ENCODE data around the gene IGSF23. TPM values are rescaled to one million over a fixed set of nuclear protein-coding genes. Genes with fewer than 3 reads are reported as not detected.
A peak's percentile ranks its signal among the peaks of the same experiment; 100 is the strongest.

Gene IGSF23
- polyA plus RNA-seq, 3 donors: 0.23 to 0.46 (median 0.44) TPM

DNA sequence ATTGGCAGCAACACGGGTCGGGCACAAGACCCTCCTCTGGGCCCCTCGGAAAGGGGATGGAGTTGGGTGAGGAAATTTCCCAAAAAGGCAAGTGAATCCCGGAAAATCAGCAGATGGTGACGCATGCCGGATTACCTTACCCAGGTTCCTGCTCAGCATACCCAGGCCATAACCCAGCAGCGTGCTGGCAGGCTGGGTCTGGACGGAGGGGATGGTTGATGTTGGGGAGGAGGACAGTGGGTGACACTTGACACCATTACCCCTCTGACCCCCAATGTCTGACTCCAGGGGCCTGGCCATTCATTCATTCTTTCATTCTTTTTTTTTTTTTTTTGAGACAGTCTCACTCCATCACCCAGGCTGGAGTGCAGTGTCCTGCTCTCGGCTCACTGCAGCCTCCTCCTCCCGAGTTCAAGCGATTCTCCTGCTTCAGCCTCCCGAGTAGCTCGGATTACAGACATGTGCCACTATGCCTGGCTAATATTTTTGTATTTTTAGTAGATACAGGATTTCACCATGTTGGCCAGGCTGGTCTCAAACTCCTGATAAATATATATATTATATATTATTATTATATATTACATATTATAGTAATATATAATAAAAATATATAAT, 31.1 kb downstream of the IGSF23 start:
- Histone ChIP-seq H3K9me3 (replicated peaks in 1 of 2; ENCODE audit: control insufficient read depth in 1 of 2, insufficient read depth in 1 of 2, low read length in 2 of 2) (no peaks in the 10 kb centered on the region), H3K27ac (ENCODE audit: low read depth in 1 of 2, low read length in 2 of 2) (peak overlapping the region in 1 of 2 donors; percentile 65), H3K4me3 (replicated peaks in 1 of 3; ENCODE audit: low read depth in 2 of 3, low read length in 3 of 3) (peak overlapping the region; percentile 65 to 78 (median 67)), H3K4me2 (replicated peaks; ENCODE audit: extremely low read depth, low read length, poor library complexity, severe bottlenecking) (peak overlapping the region; percentile 94), H4K20me1 (ENCODE audit: insufficient read depth, low read length) (peaks cover 30% of the 10 kb centered on the region), H3K9ac (ENCODE audit: insufficient read depth, low read length, poor library complexity, severe bottlenecking) (peak overlapping the region; percentile 81), H3K4me1 (ENCODE audit: control insufficient read depth in 1 of 2, insufficient read depth in 2 of 2, low read length in 2 of 2) (peaks cover 10 to 15% of the 10 kb centered on the region in 2 donors), H3K79me2 (ENCODE audit: insufficient read depth, low read length) (peaks cover 6% of the 10 kb centered on the region), H3K36me3 (replicated peaks in 1 of 2; ENCODE audit: control insufficient read depth in 1 of 2, insufficient read depth in 2 of 2, low read length in 2 of 2) (peaks cover 14 to 18% of the 10 kb centered on the region in 2 donors), H3K27me3 (ENCODE audit: control insufficient read depth in 2 of 2, insufficient read depth in 2 of 2, low read length in 2 of 2) (no peaks in the 10 kb centered on the region), H2AFZ (ENCODE audit: insufficient read depth, low read depth, low read length, poor library complexity, severe bottlenecking) (peak overlapping the region; percentile 91)
- Mint-ChIP-seq H3K4me3 (peak overlapping the region; percentile 91 to 95), H3K9me3 (no peaks in the 10 kb centered on the region), H3K36me3 (peaks cover 23 to 33% of the 10 kb centered on the region in 2 donors), H3K27ac (peak overlapping the region; percentile 42 to 85 (median 71)), H3K4me1 (peaks cover 23% of the 10 kb centered on the region), H3K27me3 (ENCODE audit: low read depth in 3 of 3) (peaks cover 3 to 10% (median 6%) of the 10 kb centered on the region in 3 donors)
- intact Hi-C loops (cut with micrococcal nuclease): no loop called here
- 0% methylated on average over 4 of the region's 13 CpGs for WGBS (ENCODE audit: insufficient coverage)
- peak in 1 of 3 donors; percentile 43 for DNase-seq
- TF ChIP-seq, protein P1, sequence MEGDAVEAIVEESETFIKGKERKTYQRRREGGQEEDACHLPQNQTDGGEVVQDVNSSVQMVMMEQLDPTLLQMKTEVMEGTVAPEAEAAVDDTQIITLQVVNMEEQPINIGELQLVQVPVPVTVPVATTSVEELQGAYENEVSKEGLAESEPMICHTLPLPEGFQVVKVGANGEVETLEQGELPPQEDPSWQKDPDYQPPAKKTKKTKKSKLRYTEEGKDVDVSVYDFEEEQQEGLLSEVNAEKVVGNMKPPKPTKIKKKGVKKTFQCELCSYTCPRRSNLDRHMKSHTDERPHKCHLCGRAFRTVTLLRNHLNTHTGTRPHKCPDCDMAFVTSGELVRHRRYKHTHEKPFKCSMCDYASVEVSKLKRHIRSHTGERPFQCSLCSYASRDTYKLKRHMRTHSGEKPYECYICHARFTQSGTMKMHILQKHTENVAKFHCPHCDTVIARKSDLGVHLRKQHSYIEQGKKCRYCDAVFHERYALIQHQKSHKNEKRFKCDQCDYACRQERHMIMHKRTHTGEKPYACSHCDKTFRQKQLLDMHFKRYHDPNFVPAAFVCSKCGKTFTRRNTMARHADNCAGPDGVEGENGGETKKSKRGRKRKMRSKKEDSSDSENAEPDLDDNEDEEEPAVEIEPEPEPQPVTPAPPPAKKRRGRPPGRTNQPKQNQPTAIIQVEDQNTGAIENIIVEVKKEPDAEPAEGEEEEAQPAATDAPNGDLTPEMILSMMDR (IDR thresholded peaks at IDR 0.05): no peak

DNA sequence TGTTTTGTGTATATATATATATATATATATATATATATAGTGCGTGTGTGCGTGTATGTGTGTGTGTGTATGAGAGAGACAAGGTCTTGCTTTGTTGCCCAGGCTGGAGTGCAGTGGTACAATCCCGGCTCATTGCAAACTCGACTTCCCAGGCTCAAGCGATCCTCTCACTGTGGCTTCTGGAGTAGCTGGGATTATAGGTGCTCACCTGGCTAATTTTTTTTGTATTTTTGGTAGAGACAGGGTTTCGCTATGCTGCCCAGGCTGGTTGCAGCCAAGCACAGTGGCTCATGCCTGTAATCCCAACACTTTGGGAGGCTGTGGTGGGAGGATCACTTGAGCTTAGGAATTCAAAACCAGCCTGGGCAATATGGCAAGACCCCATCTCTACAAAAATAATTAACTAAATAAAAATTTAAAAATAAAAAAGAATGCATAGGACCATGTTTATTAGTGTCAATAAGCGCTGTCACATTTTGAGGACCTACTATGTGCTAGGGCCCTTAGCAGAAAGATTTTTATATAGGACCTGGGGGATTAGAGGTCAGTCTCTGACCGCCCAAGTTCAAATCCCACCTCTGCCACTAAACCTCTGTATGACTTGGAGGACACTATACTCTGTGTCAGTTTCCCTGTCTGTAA, 32.2 kb downstream of the IGSF23 start:
- H3K9me3 Mint-ChIP-seq: no peaks in the 10 kb centered on the region

More for the DNA sequence above, 32.2 kb downstream of the IGSF23 start:
- Histone ChIP-seq H3K36me3 (replicated peaks in 1 of 2; ENCODE audit: control insufficient read depth in 1 of 2, insufficient read depth in 2 of 2, low read length in 2 of 2) (peaks cover 24 to 28% of the 10 kb centered on the region in 2 donors), H3K9me3 (replicated peaks in 1 of 2; ENCODE audit: control insufficient read depth in 1 of 2, insufficient read depth in 1 of 2, low read length in 2 of 2) (no peaks in the 10 kb centered on the region), H3K4me1 (ENCODE audit: control insufficient read depth in 1 of 2, insufficient read depth in 2 of 2, low read length in 2 of 2) (peaks cover 10 to 15% of the 10 kb centered on the region in 2 donors), H4K20me1 (ENCODE audit: insufficient read depth, low read length) (peaks cover 30% of the 10 kb centered on the region), H3K27me3 (ENCODE audit: control insufficient read depth in 2 of 2, insufficient read depth in 2 of 2, low read length in 2 of 2) (no peaks in the 10 kb centered on the region), H3K4me2 (replicated peaks; ENCODE audit: extremely low read depth, low read length, poor library complexity, severe bottlenecking) (no peak overlapping the region), H3K9ac (ENCODE audit: insufficient read depth, low read length, poor library complexity, severe bottlenecking) (no peak overlapping the region), H3K79me2 (ENCODE audit: insufficient read depth, low read length) (peaks cover 6% of the 10 kb centered on the region), H3K27ac (ENCODE audit: low read depth in 1 of 2, low read length in 2 of 2) (no peak overlapping the region), H2AFZ (ENCODE audit: insufficient read depth, low read depth, low read length, poor library complexity, severe bottlenecking) (no peak overlapping the region), H3K4me3 (replicated peaks in 1 of 3; ENCODE audit: low read depth in 2 of 3, low read length in 3 of 3) (no peak overlapping the region)
- Mint-ChIP-seq H3K4me1 (peaks cover 23% of the 10 kb centered on the region), H3K27ac (no peak overlapping the region), H3K27me3 (ENCODE audit: low read depth in 3 of 3) (peaks cover 0 to 8% (median 6%) of the 10 kb centered on the region in 3 donors), H3K36me3 (peaks cover 33 to 43% of the 10 kb centered on the region in 2 donors), H3K4me3 (no peak overlapping the region)
- TF ChIP-seq, protein P1 (IDR thresholded peaks at IDR 0.05): no peak
- intact Hi-C loops (cut with micrococcal nuclease): no loop called here
- 97% methylated on average over 3 of the region's 8 CpGs for WGBS (ENCODE audit: insufficient coverage)
- no peak for DNase-seq
